Mucosa of stomach (tissue), 1 donor: ENCODE data around the gene ANKFY1.

Experiments used
- H3K27me3 ChIP-seq: one replicate; pipeline ENCODE4 v1.7.0; 2013; ENCODE audit warnings: mild to moderate bottlenecking, low read length; ENCODE audit not compliant: control insufficient read depth, insufficient read depth
- H3K36me3 ChIP-seq: one replicate; pipeline ENCODE4 v1.7.0; 2013; ENCODE audit warnings: low read length; ENCODE audit not compliant: control insufficient read depth, insufficient read depth
- H3K4me1 ChIP-seq: one replicate; pipeline ENCODE4 v1.7.0; 2013; ENCODE audit warnings: mild to moderate bottlenecking, low read length; ENCODE audit not compliant: control insufficient read depth, insufficient read depth
- H3K4me3 ChIP-seq: one replicate; pipeline ENCODE4 v1.7.0; 2013; ENCODE audit warnings: low read length
- H3K9ac ChIP-seq: one replicate; pipeline ENCODE4 v1.7.0; 2013; ENCODE audit warnings: mild to moderate bottlenecking, low read length, moderate library complexity
- H3K9me3 ChIP-seq: one replicate; pipeline ENCODE4 v1.7.0; 2013; ENCODE audit warnings: mild to moderate bottlenecking, low read length, moderate library complexity; ENCODE audit not compliant: control insufficient read depth
- donor health status: Pancreatic carcinoma.

ANKFY1 gene

DNA sequence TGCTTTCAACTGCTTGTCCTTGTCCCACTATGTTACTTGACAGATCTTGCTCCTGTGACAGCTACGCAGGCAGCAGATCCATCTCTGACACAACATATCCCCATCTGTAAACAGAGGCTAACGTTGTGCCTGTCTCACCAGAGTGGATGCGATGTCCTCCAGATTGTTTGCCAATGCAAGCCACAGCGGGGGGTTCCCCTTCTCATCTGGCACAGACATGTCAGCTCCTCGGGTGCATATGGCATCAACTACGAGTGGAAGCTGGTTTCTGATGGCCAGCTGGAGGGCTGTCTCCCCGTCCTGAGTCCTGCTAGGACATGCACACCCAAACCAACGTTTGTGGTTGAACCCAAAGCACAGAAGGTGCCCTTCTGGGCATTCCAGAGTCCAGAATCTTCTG is 81.7 kb downstream of the ANKFY1 start:
- Histone ChIP-seq H3K4me1 (no peaks in the 10 kb centered on the region), H3K4me3 (no peak overlapping the region), H3K36me3 (peaks cover 20% of the 10 kb centered on the region), H3K9me3 (no peaks in the 10 kb centered on the region), H3K9ac (no peak overlapping the region), H3K27me3 (no peaks in the 10 kb centered on the region)

DNA sequence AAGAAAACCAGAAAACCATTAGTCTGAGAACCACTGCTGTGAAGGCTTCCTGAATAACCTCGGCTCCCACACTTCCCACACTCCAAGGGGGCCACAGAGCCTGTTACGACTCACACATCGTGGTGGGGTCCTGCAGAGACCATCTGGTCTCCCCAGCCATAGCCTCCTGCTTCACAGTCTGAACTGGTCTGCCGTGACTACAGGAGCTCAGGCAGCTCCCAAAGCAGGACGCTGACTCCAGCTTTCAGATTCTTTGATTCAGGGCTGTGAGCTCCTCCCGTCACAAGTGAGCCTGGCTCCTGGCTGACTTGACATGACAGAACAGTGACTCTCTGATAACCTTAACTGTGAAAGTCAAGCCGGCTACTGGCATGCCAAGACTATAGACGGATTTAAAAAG is 83.0 kb downstream of the ANKFY1 start:
- Histone ChIP-seq H3K4me1 (no peaks in the 10 kb centered on the region), H3K9ac (no peak overlapping the region), H3K36me3 (peaks cover 22% of the 10 kb centered on the region), H3K9me3 (no peaks in the 10 kb centered on the region), H3K27me3 (no peaks in the 10 kb centered on the region), H3K4me3 (no peak overlapping the region)

DNA sequence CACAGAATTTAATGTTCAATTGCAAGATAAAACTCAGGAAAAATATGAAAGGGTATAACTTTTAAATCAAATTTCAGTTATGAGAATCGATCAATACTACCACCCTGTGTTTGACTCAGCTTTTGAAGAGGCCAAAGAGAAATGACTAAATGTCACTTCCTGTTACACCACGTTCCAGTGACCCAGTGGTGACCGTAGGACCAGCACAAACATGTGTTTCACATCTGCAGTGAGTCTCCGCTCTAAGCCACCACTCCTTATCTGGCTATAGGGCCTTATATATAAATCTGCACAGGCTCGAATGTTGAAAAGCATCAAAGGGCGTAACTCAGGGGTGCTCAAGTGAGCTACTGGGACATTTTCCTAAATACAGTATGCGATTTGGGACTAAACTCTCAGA is 84.7 kb downstream of the ANKFY1 start:
- H3K36me3 ChIP-seq, result peaks cover 23% of the 10 kb centered on the region
- no peak overlapping the region for H3K9ac ChIP-seq
- no peak overlapping the region for H3K4me3 ChIP-seq
- no peaks in the 10 kb centered on the region for H3K27me3 ChIP-seq
- H3K9me3 ChIP-seq, result no peaks in the 10 kb centered on the region
- H3K4me1 ChIP-seq, result no peaks in the 10 kb centered on the region

DNA sequence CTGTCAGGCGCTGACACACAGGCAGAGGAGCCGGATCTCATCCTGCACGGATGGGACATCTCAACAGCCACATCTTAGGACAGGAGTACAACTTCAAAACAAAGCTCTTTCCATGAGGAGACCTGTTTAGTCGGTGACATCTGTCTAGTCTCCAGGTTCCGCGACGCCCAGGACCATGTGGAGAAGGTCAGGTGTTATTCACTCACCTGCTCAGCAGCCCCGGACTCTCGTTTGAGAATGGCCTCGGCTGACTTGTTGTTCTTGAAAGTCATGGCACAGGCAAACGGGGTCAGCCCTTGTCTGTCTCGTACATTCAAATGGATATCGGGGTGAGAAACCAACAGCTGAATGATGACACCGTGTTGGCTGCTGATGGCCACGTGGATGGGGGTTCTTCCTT is 85.1 kb downstream of the ANKFY1 start:
- Histone ChIP-seq H3K4me3 (no peak overlapping the region), H3K4me1 (no peaks in the 10 kb centered on the region), H3K9ac (no peak overlapping the region), H3K36me3 (peaks cover 23% of the 10 kb centered on the region), H3K9me3 (no peaks in the 10 kb centered on the region), H3K27me3 (no peaks in the 10 kb centered on the region)

DNA sequence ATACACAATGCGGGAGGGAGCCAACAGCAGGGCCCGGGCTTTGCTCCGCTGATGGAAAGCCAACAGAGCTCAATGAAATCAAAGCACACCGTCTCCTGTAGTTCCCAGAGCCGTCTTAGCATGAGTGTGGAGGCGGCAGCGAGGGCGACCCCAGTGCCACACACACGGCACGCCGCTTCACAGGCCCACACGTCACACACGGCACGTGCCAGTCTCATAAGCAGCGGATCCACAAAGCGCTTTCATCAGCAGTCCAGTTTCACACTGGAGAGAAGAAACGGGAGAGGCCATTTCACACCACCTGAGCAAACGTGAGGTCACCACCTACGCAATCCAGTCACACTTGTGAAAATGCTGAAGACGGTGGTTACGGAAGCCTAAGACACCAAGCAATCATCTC is 86.0 kb downstream of the ANKFY1 start:
- Histone ChIP-seq H3K27me3 (no peaks in the 10 kb centered on the region), H3K4me1 (no peaks in the 10 kb centered on the region), H3K4me3 (no peak overlapping the region), H3K9me3 (no peaks in the 10 kb centered on the region), H3K9ac (no peak overlapping the region), H3K36me3 (peaks cover 23% of the 10 kb centered on the region)

DNA sequence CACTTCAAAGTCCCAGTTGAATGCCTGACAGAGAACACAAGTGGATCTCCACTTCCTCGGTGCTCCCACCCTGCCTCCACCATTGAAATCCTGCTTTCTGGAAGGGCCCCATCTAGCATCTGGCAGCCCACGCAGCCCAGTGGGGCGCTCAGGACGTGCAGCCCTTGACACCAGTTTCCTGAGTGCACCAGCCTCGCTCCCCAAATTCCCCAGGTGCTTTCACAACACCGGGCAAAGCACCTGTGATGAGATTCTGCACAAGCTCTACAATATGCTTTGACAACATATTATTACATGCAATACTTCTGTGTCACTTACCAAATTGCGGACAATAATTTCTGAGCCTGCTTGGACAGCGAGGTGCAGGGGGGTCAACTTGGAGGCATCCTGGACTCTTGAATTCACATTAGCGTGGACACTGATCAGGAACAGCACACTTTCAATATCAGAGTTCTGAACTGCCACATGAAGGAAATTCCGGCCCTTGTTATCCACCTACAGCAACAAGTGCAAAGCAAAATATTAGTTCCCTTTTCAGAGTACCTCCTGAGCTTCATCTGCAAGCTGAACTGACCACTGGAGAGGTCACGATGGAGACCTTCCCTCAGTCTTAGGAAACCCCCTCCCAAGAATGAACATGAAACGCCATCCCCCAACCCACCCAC is 86.8 kb downstream of the ANKFY1 start:
- Histone ChIP-seq H3K9ac (no peak overlapping the region), H3K36me3 (peaks cover 30% of the 10 kb centered on the region), H3K4me3 (no peak overlapping the region), H3K4me1 (no peaks in the 10 kb centered on the region), H3K9me3 (no peaks in the 10 kb centered on the region), H3K27me3 (no peaks in the 10 kb centered on the region)

DNA sequence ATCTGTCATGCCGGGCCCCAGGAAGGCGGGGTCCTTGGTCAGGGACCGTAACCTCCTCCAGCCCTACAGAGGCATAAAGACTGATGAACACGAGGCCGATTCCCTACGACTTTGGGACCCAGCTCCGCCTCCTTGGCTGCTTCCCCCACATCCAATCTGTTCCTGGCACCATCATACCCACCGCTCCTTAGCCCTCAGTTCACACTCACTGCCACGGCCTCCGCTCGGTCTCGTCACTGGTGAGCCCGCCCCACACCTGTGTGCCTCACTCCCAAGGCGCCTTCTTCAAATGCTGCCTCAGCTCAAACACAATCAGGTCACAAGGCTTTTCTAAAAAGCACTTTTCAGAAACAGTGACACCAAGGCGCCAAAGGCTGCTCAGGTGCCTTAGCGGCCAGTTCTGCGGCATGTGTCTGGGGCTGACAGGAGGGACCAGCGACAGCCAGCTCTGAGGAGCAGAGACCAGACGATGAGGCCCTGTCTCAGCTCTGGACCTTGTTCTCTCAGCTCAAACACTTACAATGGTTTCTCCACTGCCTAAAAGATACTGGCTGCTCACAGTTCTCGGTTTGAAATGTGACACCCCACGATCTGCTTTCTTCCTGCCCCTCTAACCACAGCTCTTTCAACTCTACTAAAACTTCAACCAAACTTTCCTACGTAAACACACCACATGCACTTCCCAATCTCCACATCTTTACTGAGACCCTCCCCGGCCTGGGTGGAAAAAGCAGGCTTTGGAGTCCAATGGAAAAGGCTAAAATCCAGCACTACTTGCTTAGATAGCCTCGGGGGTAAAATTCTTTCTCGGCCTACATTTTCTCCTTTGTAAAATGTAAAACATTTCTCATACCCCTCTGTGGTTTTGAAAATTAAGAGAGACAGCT is 87.6 kb downstream of the ANKFY1 start:
- no peaks in the 10 kb centered on the region for H3K27me3 ChIP-seq
- peaks cover 30% of the 10 kb centered on the region for H3K36me3 ChIP-seq
- no peak overlapping the region for H3K9ac ChIP-seq
- no peaks in the 10 kb centered on the region for H3K9me3 ChIP-seq
- no peaks in the 10 kb centered on the region for H3K4me1 ChIP-seq
- H3K4me3 ChIP-seq, result no peak overlapping the region

DNA sequence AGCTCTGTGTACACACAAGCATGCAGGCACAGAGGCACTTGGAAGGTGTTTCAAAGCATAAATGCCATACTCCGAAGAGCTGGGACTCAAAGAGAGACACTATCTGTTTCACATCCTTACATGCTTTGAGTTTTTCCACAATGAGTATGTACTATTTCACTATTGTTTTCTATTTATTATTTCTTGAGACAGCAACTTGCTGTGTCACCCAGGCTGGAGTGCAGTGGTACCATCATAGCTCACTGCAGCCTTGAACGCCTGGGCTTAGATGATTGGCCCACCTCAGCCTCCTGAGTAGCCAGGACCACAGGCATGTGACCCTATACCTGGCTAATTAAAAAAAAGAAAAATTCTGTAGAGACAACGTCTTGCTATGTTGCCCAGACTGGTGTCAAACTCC is 89.2 kb downstream of the ANKFY1 start:
- Histone ChIP-seq H3K4me3 (no peak overlapping the region), H3K9ac (no peak overlapping the region), H3K4me1 (no peaks in the 10 kb centered on the region), H3K27me3 (no peaks in the 10 kb centered on the region), H3K9me3 (no peaks in the 10 kb centered on the region), H3K36me3 (peaks cover 34% of the 10 kb centered on the region)

DNA sequence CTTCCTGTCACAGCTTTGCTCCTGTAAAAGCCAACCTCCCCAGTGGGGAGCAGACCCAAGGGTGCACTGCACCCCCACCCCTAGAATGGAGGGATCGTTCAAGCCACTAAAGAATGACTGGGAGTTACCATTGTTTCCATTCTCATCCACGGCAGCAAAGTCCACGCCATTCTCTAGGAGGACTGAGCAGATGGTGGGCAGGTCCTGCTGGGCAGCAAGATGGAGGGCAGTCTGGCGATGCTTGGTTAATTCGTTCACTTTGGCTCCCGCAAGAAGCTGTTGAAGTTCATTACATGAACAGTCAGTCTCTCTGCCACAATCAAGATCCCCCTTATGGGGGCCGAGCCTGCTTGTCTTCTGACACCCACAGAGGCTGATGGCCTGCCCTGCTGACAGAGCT is 90.0 kb downstream of the ANKFY1 start:
- peaks cover 31% of the 10 kb centered on the region for H3K36me3 ChIP-seq

DNA sequence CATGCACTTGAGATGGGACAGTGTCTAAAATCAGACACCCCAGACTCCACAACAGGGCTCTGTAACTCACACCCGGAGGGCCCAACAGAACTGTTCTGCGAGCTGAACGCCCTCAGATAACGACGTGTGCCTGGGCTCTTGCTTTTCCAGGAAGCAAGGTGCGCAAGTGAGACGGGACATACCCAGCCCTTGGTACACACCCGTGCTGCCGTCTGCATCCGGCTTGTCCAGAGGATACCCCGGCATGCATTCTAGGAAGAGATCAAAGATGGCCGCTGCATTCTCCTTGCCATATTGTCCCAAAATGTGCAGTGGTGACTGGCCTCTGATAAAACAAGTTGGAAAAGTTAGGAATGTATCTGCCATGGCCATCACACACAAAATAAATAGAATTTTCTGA is 91.4 kb downstream of the ANKFY1 start:
- H3K9ac ChIP-seq, result no peak overlapping the region
- H3K36me3 ChIP-seq, result peaks cover 28% of the 10 kb centered on the region
- no peak overlapping the region for H3K4me3 ChIP-seq
- no peaks in the 10 kb centered on the region for H3K4me1 ChIP-seq
- H3K27me3 ChIP-seq, result no peaks in the 10 kb centered on the region
- no peaks in the 10 kb centered on the region for H3K9me3 ChIP-seq

More for the DNA sequence above, 90.0 kb downstream of the ANKFY1 start:
- no peaks in the 10 kb centered on the region for H3K9me3 ChIP-seq
- no peak overlapping the region for H3K9ac ChIP-seq
- H3K27me3 ChIP-seq, result no peaks in the 10 kb centered on the region
- H3K4me3 ChIP-seq, result no peak overlapping the region
- H3K4me1 ChIP-seq, result no peaks in the 10 kb centered on the region

DNA sequence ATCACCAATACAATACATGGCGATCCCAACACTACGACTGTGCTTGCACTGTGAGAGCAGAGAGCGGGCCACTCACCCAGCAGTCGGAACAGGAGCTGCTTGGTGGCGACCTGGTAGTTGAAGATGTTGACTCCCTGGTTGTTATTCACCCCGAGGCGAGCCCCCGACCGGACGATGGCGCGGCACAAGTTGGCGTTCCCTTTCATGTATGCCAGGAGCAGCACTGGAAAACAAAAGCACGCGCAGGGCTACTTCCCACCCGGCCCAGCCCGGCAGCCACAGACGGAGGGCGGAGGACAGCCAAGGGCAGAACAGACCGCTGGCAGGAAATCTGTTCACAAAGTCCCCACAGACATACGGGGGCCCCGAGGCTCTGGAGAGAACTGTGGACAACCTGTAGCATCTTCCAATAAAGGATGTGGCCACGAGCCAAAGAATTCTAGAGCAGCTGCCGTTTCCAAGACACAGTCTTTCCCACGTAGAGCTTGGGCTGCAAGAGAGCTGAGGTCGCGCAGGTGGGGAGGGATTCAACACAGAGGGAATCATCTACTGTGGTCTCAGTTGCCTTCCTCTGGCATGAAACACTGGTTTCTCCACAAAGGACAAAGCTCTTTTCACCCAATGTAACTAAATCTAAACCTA is 93.0 kb downstream of the ANKFY1 start:
- Histone ChIP-seq H3K36me3 (peaks cover 34% of the 10 kb centered on the region), H3K27me3 (no peaks in the 10 kb centered on the region), H3K4me3 (no peak overlapping the region), H3K9me3 (no peaks in the 10 kb centered on the region), H3K4me1 (no peaks in the 10 kb centered on the region), H3K9ac (no peak overlapping the region)

DNA sequence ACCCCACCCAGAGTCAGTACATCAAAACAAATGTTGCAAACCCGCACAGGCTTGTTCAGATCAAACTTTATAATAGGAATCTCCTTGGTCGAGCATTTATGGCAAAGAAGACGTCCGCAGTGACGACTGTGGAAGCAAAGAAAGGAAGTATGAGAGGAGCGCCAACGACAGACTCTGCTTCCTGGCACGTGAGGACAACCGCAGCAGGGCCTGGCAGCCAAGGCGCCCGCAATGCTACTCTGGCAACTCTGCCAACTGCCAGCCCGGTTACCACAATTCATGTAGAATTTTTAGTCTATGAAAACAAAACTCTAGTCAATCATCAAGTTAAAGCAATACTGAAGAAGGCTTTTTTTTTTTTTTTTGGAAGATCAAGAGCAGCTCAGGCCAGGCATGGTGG is 96.0 kb downstream of the ANKFY1 start:
- Histone ChIP-seq H3K36me3 (peaks cover 29% of the 10 kb centered on the region), H3K9ac (no peak overlapping the region)

More for the DNA sequence above, 96.0 kb downstream of the ANKFY1 start:
- H3K4me3 ChIP-seq, result no peak overlapping the region
- H3K9me3 ChIP-seq, result no peaks in the 10 kb centered on the region
- no peaks in the 10 kb centered on the region for H3K27me3 ChIP-seq
- H3K4me1 ChIP-seq, result no peaks in the 10 kb centered on the region
